ENCODE results near the gene MYO16.
"Not testable (repeated sequence)": the region's sequence is repeated elsewhere in the genome, so short reads cannot be mapped to it uniquely, and the experiment has no call there.

The MYO16 gene

DNA sequence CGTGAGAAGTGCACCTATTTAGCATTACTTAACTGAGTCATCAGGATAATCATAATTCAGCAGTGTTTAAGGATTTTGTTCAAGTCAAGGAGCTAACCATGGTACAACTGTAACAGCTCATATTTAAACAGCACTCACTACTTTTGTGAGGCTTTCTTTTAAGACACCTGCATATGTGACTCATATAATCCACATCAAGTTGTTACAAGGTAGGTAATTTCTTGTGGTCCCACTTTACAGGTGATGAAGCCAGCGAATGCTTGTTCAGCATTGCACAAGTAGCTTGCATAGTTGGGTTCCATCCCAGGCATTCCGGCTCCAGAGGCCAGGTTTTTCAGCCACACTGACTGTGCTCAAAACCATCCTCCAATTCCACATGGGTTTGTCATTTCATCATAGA is 569.2 kb downstream of the MYO16 start:
- DNase-seq (ENCODE audit: low read depth in 2 of 2) = no peak

DNA sequence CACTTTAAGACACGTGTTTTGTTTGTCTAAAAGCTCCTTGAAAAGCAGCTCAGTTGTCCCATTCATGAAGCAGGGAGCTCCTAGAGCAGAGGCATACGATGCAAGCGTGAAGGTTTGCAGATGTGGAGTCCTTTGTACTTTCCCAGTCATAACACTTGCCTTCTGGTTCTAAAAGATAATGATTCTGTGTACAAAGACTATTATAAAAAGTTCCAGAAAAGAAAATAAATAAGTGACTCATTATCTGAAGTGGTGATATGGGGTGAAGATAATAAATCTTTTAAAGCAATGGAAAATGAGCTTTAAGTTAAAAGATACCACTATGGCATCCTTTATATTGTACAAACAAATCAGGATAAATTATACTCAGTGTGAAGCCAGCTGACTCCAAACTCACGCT is 569.9 kb downstream of the MYO16 start:
- DNase-seq (ENCODE audit: low read depth in 2 of 2) = no peak

- no peak for DNase-seq (ENCODE audit: low read depth in 2 of 2)
Measured at GRCh38 chr13:109200556-109200955, 571.1 kb downstream of the MYO16 start.

- DNase-seq (ENCODE audit: low read depth in 2 of 2) = no peak
Measured at GRCh38 chr13:109203587-109203986, 574.2 kb downstream of the MYO16 start.

GRCh38 chr13:109204252-109204651 is 574.8 kb downstream of the MYO16 start:
- DNase-seq (ENCODE audit: low read depth in 2 of 2) = no peak

DNA sequence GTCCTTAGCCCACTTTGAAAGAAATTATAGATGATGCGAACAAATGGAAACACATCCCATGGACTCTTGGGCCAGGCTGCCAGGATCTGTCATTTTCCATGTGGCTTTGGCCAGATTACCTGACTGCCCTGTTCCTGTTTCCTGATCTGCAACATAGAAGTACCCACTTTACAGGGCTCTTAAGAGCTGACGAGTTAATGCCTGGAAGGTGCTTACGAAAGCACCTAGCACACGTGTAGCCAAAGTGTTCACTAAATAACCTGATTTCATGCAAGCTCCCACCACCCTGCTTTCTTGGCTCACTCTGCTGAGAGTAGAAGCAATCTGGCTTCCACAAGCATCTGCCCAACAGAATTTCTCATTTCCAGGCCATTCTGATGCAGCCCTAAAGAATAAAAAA is 575.2 kb downstream of the MYO16 start:
- DNase-seq (ENCODE audit: low read depth in 2 of 2) = no peak

DNA sequence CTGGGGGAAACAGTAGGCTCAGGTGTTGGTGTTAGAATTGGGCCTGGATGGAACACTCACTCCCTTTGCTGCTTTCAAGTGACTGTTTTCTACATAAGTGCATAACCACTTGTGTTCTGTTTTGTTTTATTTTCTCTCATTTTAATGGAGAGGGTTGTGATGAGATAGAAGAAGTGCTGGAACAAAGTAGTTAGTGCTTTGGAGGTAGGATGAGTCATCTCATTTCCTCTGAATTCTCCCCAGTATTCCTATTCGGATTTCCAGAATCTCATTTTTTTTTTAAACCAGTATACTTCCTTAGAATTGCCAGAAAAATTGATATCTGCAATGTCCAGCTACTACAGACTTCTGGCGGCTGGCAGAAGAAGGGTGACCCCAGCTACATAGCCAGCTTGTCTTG is 575.9 kb downstream of the MYO16 start:
- DNase-seq (ENCODE audit: low read depth in 2 of 2) = no peak

DNA sequence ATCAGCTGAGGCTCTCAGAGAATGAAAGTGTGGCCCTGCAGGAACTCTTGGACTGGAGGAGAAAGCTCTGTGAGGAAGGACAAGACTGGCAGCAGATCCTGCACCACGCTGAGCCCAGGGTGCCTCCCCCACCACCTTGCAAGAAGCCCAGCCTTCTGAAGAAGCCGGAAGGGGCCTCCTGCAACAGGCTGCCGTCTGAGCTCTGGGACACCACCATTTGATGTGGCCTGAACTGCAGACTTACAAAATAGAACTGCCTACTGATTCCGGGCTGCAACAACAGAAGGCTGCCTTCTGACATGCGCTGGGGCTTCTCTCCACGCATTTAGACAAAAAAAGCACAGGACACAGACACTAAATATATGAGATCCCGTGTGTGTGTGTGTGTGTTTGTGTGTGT is 577.2 kb downstream of the MYO16 start:
- DNase-seq (ENCODE audit: low read depth in 2 of 2) = no peak

GRCh38 chr13:109207622-109208021 is 578.2 kb downstream of the MYO16 start:
- DNase-seq (ENCODE audit: low read depth in 2 of 2) = no peak

DNA sequence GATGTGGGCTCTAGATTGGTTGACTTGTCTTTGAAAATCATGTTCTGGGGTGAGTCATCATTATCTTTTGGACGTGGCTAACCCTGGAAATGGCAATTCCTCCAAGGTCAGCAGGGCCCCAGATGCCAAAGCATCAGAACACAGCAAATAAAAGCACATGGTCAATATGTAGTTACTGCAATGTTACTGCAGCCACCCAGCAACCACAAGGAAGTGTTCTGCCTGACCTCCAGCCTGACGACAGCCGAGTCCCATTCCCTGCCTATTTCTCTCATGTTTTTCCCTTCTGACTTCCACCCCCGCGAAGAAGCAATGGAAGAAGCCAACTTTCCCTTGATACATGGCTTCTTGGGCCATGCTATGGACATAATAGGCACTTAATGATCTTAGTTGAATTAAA is 579.1 kb downstream of the MYO16 start:
- no peak for DNase-seq (ENCODE audit: low read depth in 2 of 2)

DNA sequence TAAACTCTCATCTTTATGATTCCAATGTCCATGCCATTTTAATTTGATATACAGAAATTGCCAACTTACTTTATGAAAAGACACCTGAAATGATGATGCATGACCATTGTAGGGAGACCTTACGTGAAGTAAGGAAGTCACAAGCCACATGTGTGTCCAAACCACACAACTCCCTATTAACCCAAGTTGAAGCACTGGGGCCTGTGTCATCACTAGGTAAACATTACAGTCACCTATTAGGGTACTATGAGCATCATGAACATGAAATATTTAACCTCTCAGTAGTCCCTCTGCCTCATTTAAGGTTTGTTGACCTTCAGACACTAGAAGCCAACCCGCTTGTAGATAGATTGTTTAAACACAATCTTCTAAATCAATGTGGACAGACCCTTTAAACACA is 580.1 kb downstream of the MYO16 start:
- no peak for DNase-seq (ENCODE audit: low read depth in 2 of 2)

GRCh38 chr13:109211616-109212015 is 582.2 kb downstream of the MYO16 start:
- no peak for DNase-seq (ENCODE audit: low read depth in 2 of 2)

GRCh38 chr13:109212650-109213049 is 583.2 kb downstream of the MYO16 start:
- DNase-seq (ENCODE audit: low read depth in 2 of 2) = no peak

DNA sequence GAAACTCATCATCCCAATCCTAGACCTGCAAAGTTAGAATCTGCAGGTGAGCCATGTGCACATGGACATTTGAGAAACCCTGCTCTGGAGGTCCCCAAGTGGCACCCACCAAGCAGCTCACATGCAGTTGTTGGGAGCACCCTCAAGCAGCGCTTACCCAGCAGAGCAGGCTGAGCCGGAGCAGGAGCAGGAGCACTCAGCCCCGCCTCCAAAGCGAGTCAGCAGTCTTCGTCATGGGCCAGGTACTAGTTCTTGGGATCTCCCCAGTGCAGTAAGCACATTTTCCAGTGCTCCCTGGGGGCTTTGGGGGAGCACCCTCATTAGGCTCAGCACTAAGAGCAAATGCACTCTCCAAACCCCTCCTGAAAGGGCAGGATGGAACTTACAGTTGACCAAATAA is 584.3 kb downstream of the MYO16 start:
- DNase-seq (ENCODE audit: low read depth in 2 of 2) = no peak

DNA sequence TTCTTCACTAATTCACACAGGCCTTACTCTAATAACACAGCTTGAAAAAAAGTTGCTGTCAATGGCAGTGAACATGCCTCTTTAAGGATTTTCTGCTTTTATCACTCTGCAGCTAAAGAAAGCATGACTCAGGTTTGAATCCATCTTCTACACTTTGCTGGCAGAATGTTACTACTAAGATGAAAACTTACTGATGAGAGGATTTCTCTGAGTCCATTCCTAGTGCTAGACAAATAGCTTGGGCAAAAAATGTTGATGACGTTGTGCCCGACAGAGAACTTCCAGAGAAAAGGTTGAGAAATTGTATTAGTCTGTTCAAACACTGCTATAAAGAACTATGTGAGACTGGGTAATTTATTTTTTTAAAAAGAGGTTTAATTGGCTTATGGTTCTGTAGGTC is 585.0 kb downstream of the MYO16 start:
- DNase-seq (ENCODE audit: low read depth in 2 of 2) = no peak

GRCh38 chr13:109215377-109215776 is 586.0 kb downstream of the MYO16 start:
- DNase-seq (ENCODE audit: low read depth in 2 of 2) = no peak

DNA sequence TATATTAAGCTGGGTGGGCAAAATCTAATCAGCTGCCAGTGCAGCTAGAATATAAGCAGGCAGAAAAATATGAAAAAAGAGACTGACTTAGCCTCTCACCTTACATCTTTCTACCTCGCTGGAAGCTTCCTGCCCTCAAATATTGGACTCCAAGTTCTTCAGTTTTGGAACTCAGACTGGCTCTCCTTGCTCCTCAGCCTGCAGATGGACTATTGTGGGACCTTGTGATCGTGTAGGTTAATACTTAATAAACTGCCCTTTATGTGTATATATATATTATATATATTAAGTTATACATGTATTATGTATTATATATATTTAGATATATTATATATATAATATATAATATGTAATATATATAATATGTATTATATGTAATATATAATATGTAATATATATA is 588.1 kb downstream of the MYO16 start:
- not testable (repeated sequence) for DNase-seq (ENCODE audit: low read depth in 2 of 2)

GRCh38 chr13:109220631-109221030 is 591.2 kb downstream of the MYO16 start:
- DNase-seq (ENCODE audit: low read depth in 2 of 2) = no peak

GRCh38 chr13:109224033-109224432 is 594.6 kb downstream of the MYO16 start:
- no peak for DNase-seq (ENCODE audit: low read depth in 2 of 2)

DNA sequence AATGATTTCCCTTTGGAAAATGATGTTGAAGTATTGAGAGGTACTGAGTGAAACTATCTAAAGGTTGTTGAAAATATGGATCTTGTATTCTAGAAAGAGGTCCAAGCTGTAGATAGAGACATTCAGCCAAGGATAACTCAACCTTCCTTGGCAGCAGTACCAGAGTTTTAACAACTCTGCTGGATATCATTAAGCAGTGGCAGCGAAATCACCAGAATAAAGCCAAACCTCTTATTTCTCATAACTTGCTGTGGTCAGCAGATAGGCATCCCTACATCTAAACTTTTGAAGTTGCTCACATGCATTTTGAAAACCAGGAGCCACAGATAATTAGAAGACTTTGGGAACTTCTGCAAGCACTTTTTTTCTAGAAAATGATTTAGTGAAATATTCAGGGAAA is 597.2 kb downstream of the MYO16 start:
- DNase-seq (ENCODE audit: low read depth in 2 of 2) = no peak

DNA sequence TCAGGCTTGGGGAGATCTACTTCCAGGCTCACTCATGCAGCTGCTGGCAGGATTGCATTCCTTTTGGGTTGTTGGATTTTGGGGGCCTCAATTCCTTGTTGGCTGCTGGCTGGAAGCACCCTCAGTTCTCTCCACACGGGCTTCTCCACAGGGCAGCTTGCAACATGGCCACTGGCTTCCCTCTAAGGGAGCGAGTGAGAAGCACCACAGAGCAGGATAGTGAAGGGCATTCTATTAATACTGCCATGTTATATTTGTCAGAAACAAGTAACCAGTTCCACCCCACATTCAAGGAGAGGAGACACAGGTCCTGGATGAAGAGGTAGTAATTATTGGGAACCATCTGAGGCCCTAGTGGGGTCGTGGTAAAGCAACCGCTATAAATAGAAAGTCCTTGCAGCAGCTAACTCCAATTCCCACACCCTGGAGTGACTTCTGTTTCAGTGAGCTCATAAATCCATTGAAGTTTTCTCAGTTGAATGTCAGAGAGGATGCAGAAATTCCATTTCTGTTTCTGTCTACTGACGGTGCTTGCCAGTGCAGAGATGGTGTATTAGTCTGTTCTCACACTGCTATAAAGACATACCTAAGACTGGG is 598.0 kb downstream of the MYO16 start:
- no peak for DNase-seq (ENCODE audit: low read depth in 2 of 2)

DNA sequence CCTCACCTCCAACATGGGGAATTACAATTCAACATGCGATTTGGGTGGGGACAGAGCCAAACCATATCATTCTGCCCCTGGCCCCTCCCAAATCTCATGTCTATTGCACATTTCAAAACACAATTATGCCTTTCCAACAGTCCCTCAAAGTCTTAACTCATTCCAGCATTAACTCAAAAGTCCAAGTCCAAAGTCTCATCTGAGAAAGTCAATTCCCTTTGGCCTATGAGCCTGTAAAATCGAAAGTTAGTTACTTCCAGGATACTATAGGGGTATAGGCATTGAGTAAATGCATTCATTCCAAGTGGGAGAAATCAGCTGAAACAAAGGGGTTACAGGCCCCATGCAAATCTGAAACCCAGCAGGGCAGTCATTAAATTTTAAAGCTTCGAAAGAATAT is 598.8 kb downstream of the MYO16 start:
- DNase-seq (ENCODE audit: low read depth in 2 of 2) = no peak

GRCh38 chr13:109231888-109232287 is 602.5 kb downstream of the MYO16 start:
- no peak for DNase-seq (ENCODE audit: low read depth in 2 of 2)

- no peak for DNase-seq (ENCODE audit: low read depth in 2 of 2)
Measured at GRCh38 chr13:109233293-109233692, 603.9 kb downstream of the MYO16 start.

DNA sequence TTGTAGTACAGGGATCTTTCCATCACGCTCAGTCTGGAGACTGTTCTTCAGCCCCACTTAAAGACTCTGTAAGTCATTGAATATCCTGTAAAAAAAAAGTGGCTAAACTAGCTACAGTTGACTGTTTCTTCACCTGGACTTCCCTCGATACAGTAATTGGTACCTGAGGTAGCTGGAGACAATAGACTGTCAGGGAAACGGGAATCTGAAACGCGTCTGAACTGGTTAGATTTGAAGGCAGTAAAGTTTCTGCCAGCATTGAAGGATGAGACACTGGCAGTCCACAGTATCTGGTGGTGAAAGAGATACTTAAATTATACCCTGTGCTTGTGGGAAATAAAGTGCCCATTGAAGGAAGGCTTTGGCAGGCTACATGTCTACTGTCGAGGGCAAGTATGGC is 606.5 kb downstream of the MYO16 start:
- no peak for DNase-seq (ENCODE audit: low read depth in 2 of 2)

All from stimulated activated CD8-positive, alpha-beta memory T cell treated with anti-CD3 and anti-CD28 coated beads, Interleukin-2, amount 100 ng/mL, for 1 hour (primary cell).